Cortex of kidney (tissue), 1 donor: Measurements from ENCODE around the gene SPAG7.

ENCODE experiments used
- DNase-seq: peaks from one replicate; lab custom pipeline; 2025; lab: John Stamatoyannopoulos, UW

The SPAG7 gene, protein sequence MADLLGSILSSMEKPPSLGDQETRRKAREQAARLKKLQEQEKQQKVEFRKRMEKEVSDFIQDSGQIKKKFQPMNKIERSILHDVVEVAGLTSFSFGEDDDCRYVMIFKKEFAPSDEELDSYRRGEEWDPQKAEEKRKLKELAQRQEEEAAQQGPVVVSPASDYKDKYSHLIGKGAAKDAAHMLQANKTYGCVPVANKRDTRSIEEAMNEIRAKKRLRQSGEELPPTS

DNA sequence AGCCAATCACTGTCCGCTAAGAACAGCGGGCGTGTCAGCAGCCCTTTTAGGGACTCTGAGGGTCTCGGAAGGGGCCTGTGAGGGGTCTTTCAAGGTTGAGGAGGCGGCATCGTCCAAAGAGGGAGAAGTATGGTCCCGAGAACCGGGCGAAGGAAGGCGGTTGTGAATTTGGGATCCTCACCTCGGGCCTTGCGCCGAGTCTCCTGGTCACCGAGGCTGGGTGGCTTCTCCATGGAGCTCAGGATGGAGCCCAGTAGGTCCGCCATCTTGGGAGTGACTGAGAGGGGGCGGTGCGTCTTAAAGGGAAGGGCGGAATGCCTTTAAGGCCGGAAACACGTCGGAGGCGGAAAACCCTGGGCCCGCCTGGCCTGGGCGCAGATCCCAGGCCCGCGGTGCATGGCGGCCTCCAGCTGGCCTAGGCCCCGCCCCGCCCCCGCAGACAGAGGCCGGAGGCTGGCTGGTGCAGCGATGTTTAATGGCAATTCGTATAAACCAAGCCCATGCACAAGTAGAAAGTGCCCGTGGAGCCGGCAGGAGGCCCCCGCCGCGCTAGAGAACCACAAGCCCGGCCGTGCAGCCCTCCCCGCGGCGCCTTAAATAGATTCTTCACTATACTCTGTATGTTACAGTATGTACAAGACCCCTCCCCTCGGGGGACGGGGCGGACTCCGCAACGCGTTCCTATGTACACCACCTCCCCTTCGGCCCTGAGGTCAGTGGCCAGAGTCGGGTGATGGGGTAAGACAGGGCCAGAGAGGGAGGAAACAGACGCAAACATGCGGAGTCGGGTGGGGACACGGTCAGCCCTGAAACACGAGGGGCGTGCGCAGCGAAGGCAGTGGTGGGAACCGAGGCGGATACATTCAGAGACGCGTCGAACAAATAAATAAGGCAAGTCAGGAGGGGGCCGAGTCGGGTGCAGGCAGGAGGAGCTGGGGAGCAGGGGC lies at the start of gene SPAG7:
Gene SPAG7 (minus strand): TSS at position 279 of the 947 bp plus-strand sequence. CDS start 13 bp downstream, at position 266.
- DNase-seq = no peak

DNA sequence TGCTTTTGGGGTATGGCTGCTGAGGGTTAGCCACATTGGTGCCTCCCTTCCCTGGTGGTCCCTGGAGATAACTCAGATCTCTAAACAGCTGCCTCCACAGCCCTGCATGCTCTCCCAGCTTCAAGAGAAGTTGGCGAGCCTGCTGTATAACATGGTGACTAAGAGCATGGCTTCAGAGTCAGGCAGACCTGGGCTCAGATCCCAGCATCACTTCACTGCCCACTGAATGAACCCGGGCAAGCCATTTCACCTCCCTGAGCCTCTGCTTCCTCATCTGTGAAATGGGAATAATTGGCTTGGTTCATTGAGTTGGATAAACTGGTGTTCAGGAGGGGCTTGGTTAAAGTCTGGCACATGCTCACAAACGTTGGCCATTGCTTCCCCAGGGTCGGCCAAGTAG lies 46.7 kb upstream of the SPAG7 start:
- no peak for DNase-seq

DNA sequence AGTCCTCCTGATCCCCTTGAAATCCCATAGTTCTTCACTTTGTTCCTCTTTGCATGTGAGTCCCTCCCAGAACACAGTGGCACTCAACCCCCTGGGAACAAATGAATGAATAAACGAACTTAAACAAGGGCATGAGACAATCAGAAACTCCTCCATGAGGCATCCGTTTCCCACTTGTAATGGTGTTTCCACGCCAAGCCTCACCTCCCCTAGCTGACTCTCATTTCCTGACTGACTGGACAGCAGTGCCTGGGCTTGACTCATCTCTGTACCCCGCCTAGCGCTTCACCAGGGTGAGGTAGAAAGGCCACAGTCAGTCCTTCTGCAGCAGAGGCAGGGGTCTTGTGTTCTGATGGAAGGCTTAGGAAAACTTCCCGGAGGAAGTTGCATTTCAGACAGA lies 44.3 kb upstream of the SPAG7 start:
- DNase-seq = no peak

DNA sequence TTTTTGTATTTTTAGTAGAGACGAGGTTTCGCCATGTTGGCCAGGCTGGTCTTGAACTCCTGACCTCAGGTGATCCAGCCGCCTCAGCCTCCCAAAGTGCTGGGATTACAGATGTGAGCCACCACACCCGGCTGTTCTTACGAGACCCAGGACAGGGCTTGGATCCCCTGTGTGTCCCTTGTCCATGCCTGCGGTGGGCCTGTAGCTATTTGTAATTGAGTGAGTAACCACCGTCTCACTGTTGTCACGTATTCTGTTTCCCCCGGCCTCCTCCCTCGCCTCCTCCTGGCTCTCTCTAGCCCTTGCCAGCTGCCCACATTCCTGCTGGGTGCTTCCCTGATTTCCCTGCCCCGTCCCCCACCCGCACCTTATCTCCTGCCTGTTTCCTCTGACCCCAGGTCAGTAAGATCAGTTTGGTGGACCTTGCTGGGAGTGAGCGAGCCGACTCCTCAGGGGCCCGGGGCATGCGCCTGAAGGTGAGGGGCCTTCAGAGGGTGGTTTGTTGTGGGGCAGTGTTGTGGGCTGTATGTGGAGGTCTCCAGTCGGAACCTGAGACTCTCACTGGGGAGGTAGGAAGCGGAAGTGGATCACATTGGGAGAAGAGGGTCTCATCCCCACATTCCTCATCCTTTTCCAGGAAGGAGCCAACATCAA lies 35.7 kb upstream of the SPAG7 start:
- no peak for DNase-seq

DNA sequence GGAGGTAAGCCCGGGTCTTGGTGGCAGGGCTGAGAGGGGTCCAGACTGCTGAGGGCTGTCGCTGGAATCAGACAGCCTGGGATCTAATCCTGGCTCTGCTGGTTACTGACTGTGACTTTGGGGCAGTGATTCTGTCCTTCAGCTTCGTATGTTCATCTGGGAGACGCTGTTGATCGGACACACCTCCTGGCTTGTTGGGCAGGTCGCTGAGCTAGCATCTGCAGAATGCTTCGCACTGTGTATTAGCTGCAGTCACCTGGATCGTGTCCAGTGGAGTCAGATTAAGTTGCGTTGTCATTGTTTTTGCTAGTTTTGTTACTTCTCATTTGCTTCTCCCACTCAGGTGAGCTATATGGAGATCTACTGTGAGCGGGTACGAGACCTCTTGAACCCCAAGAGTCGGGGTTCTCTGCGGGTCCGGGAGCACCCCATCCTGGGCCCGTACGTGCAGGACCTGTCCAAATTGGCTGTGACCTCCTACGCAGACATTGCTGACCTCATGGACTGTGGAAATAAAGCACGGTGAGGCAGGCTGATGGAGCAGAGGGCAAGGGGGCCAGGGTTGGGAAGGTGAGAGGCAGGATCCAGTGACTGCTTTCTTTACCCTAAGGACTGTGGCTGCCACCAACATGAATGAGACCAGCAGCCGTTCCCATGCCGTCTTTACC lies 34.6 kb upstream of the SPAG7 start:
- no peak for DNase-seq

DNA sequence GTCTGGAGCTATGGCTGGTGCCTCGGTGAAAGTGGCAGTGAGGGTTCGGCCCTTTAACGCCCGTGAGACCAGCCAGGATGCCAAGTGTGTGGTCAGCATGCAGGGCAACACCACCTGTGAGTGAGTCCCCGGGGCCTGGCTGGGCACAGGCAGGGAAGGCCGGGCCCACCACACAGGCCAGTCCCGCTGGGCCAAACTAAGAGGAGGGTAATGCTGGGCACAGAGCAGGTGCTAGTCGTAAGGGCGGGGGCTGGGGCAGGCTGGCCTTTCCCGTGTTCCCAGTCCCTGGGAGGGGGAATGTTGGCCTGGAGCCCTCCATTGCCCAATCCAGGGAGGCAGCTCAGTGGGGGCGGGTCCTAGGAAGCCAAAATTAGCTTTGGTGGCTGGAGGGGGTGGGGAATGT lies 32.6 kb upstream of the SPAG7 start:
- no peak for DNase-seq

DNA sequence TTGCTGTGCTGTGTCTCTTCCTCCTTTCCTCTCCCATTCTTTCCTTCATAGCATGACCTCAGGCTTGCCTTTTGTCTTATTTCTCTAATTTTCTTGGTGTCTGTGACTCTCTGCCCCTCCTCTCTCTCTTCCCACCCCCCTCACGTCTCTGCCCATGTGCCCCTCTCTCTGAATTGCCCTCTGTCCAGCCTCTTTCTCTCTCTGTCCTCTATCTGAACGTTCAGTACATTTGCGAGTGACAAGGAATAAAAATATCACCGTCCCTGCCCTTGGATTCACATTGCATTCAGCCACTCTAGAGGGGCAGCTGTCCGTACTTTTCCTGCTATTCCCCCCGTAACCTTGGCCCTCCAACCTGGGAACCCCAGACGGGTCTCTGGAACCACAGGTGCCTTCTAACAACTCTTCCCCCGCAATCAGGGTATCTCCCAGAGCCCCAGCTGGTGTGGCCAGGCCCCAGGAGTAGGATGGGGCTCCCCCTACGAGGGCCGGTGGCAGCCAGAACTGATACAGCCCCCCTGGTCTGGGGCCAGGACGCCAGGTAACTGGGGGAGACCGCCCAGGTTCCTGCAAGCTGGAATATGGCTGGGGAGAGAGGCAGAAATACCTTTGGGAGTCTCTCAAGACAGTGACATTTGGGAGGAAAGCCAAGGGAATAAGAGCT lies 31.9 kb upstream of the SPAG7 start:
- no peak for DNase-seq

DNA sequence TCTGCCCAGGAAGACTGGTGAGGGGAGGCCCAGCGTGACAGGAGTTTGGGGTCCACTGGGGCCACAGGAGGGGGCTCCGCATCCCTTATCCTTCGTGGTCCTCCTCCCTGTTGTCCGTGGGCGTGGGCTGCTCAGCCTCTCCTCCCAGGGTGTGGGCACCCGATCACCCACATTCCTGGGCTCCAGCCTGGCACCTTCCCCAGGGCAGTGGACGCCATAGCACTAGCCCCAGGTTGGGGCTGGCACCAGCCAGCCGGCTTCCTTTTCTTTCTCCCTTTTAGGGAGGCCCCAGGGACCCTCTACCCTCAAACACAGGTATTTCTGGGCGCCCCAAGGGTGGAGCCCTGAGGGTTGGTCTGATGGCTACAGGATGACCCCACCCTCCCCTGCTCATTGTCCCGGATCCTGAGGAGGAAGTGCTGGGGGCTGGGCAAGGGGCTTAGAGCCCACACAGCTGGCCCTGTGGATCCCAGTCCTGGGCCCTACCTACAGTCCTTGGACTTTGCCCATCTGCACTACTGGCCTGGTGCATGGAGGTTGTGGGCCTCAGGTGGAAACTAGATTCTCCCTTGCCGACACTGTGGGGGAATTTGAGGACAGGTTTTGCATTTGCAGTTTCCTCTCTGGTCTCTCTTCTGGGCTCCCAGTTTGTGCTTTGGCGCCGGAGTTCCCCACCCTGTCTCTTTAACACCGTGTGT lies 31.3 kb upstream of the SPAG7 start:
- no peak for DNase-seq

DNA sequence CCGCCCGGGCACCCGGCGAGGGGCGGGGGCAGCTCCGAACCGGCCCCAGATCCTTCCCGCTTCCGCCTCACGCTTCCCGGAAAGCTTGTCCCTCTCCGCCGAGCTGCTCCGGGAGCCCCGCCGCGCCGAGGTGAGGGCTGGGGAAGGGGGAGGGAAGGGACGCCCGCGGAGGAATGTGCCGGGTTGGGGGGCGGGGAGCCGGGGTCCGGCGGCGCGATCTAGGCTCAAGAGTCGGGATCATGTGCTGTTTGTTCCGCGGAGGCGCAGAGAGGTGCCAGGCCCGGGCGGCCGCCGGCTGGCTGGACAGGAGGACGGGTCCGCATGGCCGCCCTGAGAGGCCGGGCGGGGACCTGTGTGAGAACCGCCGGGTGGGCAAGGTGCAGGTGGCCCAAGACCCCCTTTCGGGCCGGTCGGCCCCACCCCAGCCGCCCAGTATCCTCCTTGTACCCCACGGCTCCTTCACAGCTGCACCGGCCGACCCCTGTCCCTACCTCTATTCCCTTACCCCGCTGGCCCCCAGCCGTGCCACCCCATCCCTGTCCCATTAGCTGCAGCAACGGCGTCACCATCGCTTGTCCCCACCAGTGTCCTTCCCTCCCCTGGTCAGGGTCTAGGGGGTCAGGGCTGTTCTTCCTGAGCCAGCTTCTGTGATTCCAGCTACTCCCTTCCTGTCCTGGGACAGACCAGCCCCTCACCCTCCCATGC lies 30.6 kb upstream of the SPAG7 start:
- DNase-seq = no peak

DNA sequence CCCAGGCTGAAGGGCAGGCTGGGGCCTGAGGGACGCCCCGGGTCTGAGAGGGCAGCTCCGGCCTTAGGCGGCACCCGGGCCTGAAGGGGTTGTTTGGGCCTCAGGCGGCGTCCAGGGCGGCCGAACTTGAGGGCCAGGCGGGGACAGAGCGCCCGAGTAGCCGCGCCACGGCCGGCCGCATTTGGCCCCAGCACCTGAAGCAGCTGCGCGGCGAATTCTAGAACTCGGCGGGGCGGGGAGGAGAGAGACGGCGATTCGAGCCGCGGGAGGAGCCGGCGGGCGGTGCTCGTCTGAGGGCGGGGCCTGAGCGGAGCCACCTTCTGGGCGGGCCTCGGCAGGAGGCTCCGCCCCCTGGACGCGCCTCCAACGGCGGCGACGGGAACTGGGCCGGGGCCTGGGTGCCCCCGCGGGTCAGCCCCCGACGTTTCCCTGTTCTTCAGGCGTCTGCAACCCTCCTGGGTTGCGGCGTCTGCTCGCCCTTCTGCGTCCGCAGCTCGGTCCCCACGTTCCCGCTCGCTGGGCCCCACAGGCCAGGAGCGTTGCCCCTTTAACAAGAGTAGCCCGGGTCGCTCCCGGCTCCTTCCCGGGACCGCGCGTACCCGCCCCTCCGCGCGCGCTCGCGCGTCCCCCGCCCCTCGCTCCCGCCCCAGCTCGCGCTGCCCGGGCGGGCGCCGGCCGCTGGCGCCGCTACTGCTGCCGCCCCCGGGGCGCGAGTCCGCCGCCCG lies 29.8 kb upstream of the SPAG7 start, which contains the start of the genes INCA1 and KIF1C:
Gene INCA1 (minus strand): TSS at position 221 of the 725 bp plus-strand sequence. CDS start 3,085 bp downstream, outside the sequence.
Gene KIF1C (plus strand): TSS at position 649 of the 725 bp plus-strand sequence. CDS start 2,297 bp downstream, outside the sequence.
- DNase-seq = peak; percentile 91

DNA sequence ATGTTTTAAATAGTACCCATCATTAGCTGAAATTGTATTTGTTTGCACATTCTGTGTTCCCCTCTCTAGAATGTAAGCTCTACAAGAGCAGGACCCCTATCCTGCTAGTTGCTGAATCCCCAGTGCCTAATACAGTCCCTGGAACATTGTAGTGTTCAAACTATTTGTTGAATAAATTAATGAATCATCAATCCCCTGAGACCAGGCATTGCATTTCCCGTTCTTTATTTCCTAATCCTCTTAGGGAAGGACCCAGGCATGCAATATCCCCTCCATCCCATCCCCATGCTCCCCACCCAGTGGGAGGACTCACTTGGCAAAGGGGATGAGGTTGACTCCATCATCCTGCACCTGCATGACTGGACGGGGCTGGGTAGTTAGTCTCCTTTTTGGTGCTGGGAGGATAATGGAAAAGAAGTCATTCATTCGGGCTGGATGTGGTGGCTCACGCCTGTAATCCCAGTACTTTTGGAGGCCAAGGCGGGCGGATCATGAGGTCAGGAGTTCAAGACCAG lies 26.5 kb upstream of the SPAG7 start:
- no peak for DNase-seq

DNA sequence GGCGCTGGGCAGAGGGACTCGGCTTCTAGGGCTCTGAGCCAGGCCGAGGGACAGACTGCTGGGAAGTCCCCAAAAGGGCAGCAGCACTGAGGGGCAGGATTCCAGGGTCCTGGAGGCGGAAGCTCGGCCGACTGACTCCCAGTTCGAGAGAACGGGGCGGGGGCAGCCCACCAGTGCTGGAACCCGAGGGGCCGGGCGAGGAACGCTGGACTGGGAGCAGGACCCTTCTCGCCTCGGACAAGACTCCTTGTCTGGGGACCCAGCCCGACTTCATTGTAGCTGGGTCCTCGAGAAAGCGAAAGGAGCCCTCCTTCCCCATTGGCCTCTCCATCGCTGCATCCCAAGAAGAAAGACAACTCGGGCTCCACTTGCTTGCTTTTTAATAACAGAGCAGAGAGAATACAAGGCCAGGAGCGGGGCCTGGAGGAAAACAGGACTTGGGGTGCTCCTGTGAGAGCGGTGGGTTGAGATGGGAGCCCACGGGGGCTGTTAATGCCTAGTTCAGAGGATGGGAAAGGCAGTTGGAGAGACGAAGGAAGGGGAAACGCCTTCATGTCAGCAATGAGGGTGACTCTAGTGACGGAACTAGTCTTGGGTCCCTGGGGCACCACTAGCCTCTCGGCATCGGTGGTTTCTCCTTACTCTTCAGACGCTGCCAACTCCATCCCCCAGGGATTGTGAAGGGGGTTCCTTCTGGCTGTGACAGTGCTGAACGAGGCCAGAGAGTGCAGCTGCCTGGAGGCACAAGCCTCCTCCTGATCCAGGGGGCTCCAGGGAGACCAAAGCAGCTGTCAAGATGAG lies 20.4 kb upstream of the SPAG7 start:
- DNase-seq = no peak

DNA sequence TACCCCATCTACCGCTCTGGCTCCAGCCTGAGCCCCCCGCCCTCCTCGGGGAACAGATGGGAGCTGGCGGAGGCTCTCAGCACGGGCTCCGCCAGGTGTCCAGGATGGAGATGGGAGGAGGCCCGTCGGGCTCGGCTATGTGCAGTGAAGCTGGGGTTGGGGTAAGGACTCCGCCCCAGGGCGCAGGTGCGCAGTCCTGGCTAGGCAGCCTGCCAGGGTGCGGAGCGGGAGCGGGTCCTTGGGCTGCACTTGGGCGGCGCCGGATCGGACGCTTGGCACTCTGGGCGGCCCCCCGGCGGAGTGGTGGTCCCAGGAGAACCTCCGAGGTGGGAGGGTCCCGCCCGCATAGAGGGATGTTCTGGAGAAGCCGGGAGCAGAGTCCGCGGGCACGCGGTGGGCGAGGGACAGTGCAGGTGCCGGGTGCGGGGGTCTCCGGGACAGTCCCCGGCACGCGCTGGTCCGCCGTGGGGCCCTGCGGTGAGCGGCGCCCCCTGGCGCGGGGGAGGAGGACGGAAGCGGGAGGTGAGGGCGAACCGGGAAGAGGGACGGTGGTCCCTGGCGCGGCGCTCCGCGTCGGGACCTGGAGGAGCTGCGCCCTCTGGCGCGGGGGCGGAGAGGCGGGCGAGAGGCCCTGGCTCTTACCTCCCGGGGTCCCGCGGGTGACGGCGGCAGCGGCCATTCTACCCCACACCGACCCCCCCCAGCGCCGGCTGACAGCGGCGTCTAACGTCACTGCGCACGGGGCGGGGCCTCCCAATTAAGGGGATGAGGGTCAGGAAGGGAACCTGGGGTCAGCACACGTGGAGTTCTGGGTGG lies 19.5 kb upstream of the SPAG7 start, which contains the start of gene CAMTA2:
Gene CAMTA2 (minus strand): TSS at position 725 of the 816 bp plus-strand sequence. CDS start 1,453 bp downstream, outside the sequence.
- DNase-seq = no peak

DNA sequence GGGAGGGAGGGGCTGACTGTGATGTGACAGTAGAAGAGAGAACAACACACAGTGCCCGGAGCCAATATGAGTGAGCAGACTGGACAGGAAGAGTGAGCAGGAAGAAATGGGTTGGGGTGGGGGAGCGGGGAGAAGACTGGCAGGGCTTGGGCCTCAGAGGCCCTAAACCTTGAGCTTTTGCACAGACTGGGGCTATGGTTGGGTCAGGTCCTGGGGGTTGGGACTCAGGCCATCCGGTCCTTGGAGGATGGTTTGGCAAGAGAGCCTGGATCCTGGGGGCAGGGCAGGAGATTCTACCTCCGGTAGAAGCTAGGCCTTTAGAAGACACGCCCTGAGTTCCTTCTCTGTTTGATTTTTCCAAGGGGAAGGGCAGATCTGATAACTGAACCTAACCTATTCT lies 18.8 kb upstream of the SPAG7 start:
- DNase-seq = no peak

DNA sequence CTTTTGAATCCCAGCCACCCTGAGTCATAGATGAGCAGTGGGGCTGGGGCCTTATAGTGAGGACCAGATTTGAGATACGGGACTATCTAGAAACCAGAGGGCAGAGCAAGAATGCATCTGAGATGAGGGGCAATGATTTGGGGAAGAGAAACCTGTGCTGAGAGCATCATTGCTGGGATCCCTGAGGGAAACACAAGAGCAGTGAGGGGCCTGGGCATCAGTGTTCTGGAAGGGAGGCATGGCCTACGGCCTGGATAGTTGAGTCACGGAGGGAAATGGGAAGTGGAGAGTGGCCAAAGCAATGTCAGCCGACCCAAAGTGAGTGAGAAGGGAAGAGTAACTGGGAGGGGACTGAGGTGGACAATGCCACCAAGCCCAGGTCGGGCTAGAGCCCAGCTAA lies 14.7 kb upstream of the SPAG7 start:
- no peak for DNase-seq

DNA sequence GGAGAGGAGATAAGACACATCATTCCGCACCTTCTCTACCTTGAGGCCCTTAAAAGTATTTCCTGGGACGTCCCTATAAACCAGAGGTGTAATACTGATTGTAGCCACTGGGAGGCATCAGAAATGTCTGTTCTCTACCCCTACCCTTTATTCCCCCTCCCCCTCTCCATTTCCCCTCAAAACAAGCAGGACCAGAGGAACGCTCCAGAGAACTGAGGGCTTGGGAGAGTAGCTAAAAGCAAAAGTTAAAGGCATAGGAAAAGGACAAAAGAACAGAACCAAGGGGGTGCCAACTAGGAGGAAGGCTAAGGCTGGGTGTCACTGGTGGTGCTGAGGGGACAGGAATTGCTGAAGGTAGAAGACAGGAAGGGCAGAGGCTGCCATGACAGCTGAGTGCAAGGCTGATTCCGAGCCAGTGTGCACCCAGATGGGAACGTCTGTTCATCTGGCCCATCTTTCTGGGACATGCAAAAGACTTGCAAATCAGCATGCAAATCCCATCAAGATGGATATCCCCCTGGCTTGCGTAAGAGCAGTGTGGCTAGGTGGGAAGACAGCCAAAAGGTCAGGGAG lies 13.1 kb upstream of the SPAG7 start:
- no peak for DNase-seq

DNA sequence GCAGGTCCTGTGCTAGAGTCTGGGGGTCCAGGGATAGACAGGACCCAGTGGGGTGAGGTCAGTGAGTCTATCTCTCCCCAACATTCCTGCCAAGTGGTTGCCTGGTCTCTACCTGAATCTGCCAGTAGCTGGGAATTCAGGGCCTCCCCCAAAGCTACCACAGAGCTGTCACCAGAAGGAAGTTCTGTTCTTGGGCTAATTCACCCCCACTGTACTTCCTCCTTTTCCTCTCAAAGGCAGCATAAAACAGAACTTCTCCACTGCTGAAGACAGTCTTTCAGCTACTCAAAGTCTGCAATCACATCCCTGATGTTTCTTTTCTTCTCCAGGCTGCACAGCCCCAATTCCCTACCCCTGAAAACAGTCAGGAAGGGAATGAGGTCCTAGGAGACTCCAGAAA lies 11.1 kb upstream of the SPAG7 start:
- DNase-seq = no peak
